Endometrial microvascular endothelial cells (primary cell): ENCODE results near the gene STUM. TPM values are rescaled to one million over a fixed set of nuclear protein-coding genes. Genes with fewer than 3 reads are reported as not detected.

Source experiments
- in situ Hi-C: cut with HindIII; loops from 2 replicates; pipeline ENCODE4 v1.10.0; 2017; ENCODE audit warnings: low sequenced_read_pairs, low pct_unique_long_range_greater_than_20kb; ENCODE audit errors: inconsistent ontology term
- total RNA-seq: library from RNA; depleted of rRNA; stranded (reverse); fragments of >200 nt; gene quantifications from one replicate; pipeline ENCODE4 v1.2.3, GENCODE V29; 2015; ENCODE audit errors: inconsistent ontology term

STUM gene
- total RNA-seq, 1 donor from 2014 or later: not detected

GRCh38 chr1:226575739-226576378 lies 27.3 kb downstream of the STUM start:
- in situ Hi-C loops: no loop called here

GRCh38 chr1:226576601-226577000 lies 28.0 kb downstream of the STUM start:
- in situ Hi-C loops: no loop called here

GRCh38 chr1:226577401-226578180 lies 29.0 kb downstream of the STUM start:
- in situ Hi-C loops: no loop called here

- in situ Hi-C loops: no loop called here
Measured at GRCh38 chr1:226578946-226579578, 30.5 kb downstream of the STUM start.

- in situ Hi-C loops: no loop called here
Measured at GRCh38 chr1:226579781-226580323, 31.3 kb downstream of the STUM start.

GRCh38 chr1:226580625-226581270 lies 32.2 kb downstream of the STUM start:
- in situ Hi-C loops: no loop called here

- in situ Hi-C loops: no loop called here
Measured at GRCh38 chr1:226581650-226582330, 33.2 kb downstream of the STUM start.

GRCh38 chr1:226582966-226583365 lies 34.4 kb downstream of the STUM start:
- in situ Hi-C loops: no loop called here

- in situ Hi-C loops: no loop called here
Measured at GRCh38 chr1:226584164-226584563, 35.6 kb downstream of the STUM start.

GRCh38 chr1:226586116-226586515 lies 37.6 kb downstream of the STUM start:
- in situ Hi-C loops: no loop called here

- in situ Hi-C loops: no loop called here
Measured at GRCh38 chr1:226586650-226587422, 38.3 kb downstream of the STUM start.

GRCh38 chr1:226588484-226588883 lies 39.9 kb downstream of the STUM start:
- in situ Hi-C loops: no loop called here

- in situ Hi-C loops: no loop called here
Measured at GRCh38 chr1:226589008-226589733, 40.6 kb downstream of the STUM start.

GRCh38 chr1:226590614-226591013 lies 42.0 kb downstream of the STUM start:
- in situ Hi-C loops: no loop called here

GRCh38 chr1:226593541-226593940 lies 45.0 kb downstream of the STUM start:
- in situ Hi-C loops: no loop called here

- in situ Hi-C loops: no loop called here
Measured at GRCh38 chr1:226596531-226597165, 48.1 kb downstream of the STUM start.
